A673 (cell line): ENCODE data around the gene ARHGEF1.

Experiments used
- EZH2 ChIP-seq: fragments of 200-600 bp; sonication (generic); IDR thresholded peaks from 2 replicates; pipeline ENCODE4 v1.6.1; 2017; ENCODE audit warnings: borderline replicate concordance, low read depth, mild to moderate bottlenecking, mixed read lengths, antibody characterized with exemption, low read length; ENCODE audit not compliant: poor library complexity, severe bottlenecking
- TF ChIP-seq, protein P1 (sequence below): fragments of 300-800, 200-600 bp; sonication (generic); conservative IDR thresholded peaks from 2 replicates; pipeline ENCODE4 v1.5.1; 2017; ENCODE audit warnings: low read depth, mild to moderate bottlenecking, antibody characterized with exemption, low read length, moderate library complexity, mixed read lengths

DNA sequence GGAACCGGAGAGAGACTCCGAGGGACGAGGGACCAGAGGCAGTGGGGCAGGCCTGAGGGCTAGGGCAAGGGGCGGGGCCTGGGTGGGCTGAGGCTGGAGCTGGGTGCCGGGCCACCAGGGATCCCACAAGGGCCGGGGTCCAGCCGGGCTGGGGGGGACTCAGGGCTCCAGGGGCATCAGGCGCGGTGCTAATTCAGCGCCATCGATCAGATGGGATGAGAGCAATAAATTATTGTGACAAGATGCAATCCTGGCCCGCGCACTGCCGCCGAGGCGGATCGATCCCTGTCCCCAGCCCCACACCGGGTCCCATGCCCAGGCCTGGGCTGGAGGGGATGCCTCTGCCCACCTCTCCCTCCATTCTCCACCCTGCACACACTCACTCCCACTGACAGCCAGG, 39.6 kb downstream of the ARHGEF1 start:
- TF ChIP-seq, protein P1, sequence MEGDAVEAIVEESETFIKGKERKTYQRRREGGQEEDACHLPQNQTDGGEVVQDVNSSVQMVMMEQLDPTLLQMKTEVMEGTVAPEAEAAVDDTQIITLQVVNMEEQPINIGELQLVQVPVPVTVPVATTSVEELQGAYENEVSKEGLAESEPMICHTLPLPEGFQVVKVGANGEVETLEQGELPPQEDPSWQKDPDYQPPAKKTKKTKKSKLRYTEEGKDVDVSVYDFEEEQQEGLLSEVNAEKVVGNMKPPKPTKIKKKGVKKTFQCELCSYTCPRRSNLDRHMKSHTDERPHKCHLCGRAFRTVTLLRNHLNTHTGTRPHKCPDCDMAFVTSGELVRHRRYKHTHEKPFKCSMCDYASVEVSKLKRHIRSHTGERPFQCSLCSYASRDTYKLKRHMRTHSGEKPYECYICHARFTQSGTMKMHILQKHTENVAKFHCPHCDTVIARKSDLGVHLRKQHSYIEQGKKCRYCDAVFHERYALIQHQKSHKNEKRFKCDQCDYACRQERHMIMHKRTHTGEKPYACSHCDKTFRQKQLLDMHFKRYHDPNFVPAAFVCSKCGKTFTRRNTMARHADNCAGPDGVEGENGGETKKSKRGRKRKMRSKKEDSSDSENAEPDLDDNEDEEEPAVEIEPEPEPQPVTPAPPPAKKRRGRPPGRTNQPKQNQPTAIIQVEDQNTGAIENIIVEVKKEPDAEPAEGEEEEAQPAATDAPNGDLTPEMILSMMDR, result no peak
- TF ChIP-seq EZH2, result no peak
